GM21529 (cell line): ENCODE results near the gene MAOA.
A peak's percentile ranks its signal among the peaks of the same experiment; 100 is the strongest.
"Not testable (repeated sequence)": the region's sequence is repeated elsewhere in the genome, so short reads cannot be mapped to it uniquely, and the experiment has no call there.

Experiments
- ATAC-seq: cut with Tn5 transposase; IDR thresholded peaks from one replicate; pipeline ENCODE4 v1.9.1; 2021; ENCODE audit not compliant: unreplicated experiment

MAOA gene

DNA sequence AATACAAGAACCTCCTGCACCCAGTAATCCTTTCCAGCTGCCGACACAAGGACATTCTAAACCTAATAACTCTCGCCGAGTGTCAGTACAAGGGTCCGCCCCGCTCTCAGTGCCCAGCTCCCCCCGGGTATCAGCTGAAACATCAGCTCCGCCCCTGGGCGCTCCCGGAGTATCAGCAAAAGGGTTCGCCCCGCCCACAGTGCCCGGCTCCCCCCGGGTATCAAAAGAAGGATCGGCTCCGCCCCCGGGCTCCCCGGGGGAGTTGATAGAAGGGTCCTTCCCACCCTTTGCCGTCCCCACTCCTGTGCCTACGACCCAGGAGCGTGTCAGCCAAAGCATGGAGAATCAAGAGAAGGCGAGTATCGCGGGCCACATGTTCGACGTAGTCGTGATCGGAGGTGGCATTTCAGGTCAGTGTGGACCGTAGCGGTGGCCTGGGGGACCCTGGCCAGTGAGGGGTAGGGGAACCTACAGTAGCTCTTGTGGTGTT lies at the start of gene MAOA:
TSS of gene MAOA (plus strand) at position 295 of the 490 bp plus-strand sequence. CDS start at position 338, 43 bp downstream.
- no peak for ATAC-seq

DNA sequence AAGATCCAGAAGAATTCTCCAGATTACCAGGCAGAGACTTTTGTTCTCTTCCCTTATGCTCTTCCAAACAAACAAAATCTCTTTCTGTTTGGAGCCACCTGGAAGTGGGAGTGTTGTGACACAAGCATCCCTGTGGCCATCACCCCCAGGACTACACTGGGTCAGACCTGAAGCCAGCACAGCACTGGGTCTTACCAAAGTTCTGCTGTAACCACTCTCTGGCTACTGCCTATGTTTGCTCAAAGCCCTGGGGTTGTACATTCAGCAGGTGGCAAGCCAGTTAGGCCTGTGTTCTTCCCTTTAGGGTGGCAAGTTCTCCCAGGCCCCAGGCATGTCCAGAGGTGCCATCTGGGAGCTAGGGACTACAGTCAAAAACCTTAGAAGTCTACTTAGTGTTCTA lies 43.7 kb upstream of the MAOA start:
- ATAC-seq: no peak

DNA sequence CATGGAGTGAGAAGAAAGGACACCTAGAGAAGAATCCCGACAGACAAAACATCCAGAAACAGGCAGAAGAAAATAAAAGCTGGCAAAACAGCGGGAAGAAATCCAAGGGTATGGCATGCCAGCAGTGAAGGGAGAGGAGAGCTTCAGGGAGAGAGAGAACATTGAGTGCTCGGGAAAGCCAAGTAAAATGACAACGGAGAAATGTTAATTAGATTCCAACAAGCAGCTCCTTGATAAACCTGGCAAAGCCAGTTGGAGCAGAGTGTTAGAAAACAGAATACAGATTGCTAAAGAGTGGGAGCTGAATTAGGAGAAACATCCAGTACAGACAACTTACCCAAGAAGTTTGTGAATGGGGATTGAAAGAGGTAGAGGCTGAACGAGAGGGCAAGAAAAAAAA lies 40.4 kb upstream of the MAOA start:
- ATAC-seq: no peak

DNA sequence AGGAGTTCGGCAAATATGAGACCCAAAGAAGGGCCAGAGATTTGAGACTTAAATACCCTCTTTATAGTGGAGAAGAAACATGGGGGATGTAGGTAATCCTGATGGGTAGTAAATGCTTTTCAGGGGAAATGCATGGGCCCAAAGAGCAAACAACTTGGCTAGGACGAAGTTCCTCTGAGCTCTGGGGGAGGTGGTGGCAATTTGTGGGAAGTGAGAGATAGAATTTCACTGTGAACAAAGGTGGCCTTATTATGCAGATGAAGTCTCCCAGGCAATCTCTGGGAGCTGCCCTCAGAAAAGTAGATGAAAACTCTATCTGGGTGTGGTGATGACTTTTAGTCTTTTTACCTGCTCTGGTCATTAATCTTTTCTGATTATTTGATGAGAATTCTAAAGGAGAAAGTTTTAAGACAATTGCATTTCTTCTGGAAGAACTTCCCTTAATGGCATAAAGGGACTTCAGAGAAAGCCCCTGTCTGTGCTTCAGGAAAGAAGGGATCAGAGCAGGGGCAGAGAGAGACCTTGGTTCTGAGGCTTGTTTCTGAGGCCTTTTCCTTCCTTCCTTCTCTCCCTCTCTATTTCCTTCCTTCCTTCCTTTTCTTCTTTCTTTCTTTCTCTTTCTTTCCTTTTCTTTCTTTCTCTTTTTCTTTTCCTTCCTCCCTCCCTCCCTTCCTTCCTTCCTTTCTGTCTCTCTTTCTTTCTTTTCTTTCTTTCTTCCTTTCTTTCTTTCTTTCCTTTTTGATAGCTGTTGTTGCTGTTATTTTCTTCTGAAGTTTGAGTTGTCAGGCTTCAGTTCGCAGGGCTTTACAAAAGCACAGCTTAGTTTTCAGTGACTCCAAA lies 37.5 kb upstream of the MAOA start:
- no peak for ATAC-seq

DNA sequence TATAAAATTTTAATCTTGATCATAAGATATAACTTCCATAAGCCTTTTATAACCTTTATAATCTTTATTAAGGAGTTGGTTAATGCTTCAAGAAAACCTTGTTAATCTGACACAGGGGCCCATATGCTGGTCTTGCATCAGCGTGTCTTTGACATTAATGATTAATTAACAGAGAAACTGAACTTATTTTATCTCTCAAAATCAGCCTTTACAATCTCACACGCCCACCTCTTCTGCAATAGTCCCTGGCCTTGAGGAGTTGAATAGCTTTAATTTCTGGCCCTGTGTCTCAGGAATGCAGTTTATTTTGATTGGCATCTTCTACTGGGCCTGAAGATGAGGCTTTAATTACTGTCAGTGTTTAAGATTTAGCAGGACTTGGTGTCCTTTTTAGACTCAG lies 36.2 kb upstream of the MAOA start:
- ATAC-seq: not testable (repeated sequence)

DNA sequence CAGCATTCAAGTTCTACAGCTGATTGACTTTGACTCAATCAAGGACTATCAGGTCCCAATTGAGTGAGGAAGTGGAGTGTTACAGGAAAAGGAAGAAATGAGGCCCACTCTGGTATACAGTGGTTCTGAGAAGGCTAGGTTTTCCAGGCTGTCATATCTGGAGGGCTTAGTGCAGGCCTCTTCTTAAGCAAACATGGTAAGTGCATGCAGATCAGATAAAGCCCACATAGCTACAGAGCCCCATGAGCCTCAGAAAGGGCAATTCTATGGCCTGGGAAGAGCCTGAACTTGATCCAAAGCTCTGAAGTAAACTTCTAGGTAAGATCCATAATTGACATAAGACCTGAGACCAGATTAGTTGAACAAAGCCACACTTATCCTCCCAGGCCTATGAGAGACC lies 29.0 kb upstream of the MAOA start:
- ATAC-seq: no peak

DNA sequence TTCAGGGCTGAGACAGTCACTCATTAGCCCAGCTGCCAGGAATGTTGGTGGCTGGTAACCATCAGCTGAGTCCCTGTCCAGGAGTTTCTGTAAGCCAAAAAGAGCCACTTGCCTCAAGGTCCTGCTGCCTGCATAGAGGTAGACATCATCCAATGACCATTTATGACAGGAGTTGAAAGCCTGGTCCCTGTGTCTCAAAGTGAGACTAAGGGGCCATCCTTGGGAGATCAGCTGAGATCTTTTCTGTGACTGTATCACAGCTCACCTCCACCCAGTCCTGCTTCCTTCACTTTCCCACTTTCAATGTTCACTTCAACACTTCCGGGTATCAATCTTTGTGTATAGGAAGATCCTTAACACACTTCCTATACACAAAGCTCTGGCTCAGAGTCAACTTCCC lies 28.4 kb upstream of the MAOA start:
- no peak for ATAC-seq

DNA sequence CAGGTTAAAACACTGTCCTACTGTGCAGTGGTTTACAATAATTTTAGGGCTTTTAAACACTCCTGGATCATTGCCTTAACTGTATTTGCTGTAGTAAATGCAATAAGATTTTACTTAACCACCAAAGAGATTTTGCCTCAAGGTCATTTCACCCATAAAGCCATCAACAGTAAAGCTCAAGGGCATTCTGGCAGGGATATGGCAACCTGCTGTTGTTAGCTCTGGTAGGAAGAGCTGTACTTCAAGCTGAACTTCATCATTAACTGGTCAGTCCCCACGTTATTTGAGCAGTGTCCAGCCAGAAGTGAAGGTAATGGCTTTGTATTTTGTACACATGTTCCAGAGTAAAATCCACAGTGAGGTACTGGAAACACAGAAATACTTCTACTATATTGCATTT lies 26.9 kb upstream of the MAOA start:
- no peak for ATAC-seq

DNA sequence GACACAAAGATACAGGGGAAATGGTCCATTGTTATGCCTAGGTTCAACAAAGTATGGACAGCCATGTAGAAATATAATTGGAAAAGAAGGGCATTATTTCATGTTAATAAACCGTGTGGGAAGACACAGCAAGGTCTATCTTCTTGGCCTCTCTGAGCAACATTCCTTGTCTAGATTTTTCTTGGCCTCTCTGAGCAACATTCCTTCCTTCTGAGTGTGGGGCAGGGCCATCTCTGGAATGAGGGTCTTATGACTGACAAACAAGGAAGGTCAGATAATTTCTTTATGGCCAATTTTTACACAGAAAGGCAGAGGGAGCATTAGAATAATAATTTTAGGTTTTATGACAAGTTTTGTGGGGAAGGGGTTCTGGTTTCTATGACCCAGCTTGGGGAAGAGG lies 24.3 kb upstream of the MAOA start:
- ATAC-seq: no peak

DNA sequence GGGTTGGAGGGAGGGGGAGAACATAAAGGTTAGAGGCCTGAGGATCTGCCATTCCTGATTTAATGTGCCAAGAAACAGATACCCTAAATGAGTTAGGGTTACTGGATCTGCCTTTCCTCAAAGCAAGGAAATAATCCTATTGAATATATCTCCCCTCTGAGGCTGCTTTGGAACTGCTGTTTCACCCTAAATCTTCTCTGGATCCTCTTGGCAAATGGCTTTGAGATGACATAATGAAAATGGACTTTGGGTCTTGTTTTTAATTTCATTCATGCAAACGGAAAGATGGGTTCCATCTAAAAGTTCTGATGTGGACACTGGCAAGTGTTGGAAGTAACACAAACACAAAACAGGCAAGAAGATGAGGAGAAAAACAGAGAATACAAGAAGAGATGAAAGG lies 23.0 kb upstream of the MAOA start:
- ATAC-seq: no peak

DNA sequence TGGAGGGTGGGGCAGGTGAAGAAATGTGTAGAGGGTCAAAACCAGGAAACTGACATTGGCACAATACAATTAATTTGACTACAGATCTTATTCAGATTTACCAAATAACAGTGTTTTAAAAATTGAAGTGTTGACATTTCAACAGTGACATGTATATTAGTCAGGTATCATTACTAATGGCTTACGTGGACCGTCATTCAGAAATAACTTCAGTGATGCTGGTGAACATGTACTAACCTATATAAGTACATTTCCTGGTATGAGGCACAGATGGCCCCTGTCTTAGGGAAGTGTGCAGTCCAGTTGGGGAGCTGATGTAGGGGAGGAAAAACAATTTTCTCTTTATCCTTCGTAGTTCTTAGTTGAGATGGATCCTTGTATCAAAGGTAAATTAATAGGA lies 22.3 kb upstream of the MAOA start:
- ATAC-seq: no peak

DNA sequence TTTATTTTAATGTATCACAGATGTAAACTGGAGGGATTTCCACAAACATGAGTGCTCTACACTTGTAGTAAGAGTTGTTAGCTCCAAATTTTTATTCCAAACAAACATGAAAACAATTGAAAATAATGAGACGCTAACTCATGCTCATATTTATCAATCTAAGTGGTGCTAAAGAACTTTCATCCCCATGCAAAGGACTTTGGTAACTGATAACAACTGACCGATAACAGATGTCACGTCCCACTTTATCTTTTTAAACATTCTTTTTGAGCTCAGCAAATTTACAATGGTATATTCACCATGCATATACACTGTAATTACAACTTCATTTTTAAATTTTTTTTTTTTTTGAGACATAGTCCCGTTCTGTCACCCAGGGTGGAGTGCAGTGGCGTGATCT lies 15.6 kb upstream of the MAOA start:
- ATAC-seq: no peak

DNA sequence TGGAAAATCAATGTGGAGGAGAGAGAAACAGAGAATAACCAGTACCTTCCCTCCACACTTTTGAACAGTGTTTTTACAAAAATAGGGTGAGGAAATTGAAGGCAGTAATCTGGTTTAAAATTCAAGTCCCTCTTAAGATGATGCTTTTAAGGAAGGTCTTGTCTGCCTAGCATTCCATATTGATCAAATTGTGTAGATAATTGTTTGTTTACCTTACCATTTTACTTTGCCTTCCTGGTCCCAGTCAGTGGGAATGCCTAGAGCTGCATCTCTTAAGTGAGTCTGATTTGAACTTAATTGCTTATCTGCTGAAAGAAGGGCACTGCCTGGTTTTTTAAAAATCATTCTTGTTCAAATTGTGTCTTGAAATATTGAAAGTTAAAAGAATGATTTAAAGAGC lies 14.4 kb upstream of the MAOA start:
- ATAC-seq: no peak

DNA sequence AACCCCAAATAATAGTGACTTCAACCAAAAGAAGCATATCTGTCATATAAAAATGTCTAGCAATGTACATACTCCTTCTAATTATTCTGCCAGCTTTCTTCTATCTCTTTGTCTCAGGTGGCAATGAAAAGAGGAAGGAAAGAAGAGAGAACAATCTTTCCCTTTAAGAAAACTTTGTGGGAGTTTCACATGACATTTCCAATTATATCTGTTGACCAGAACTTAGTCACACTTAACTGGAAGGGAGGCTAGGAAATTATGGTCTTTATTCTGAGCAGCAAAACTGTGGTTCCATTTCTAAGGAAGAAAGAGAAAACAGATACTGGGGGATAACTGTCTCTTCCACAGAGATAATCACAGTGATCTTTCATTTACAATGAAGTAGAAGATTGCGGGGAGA lies 12.9 kb upstream of the MAOA start:
- ATAC-seq: no peak

DNA sequence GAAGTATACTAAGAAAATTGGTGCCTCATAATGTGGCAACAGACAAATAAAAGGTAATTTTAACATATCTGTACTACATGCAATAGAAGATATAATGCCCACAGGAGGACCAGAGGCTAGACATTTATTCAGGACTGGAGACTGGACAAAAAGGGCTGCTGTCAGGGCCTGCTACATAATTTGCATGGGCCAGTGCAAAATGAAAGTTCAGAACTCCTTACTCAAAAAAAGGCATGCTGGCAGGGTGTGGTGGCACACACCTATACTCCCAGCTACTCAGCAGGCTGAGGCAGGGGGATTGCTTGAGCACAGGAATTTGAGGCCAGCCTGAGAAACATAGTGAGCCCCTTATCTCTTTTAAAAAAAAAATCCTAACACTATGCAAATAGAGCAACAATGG lies 12.4 kb upstream of the MAOA start:
- no peak for ATAC-seq

DNA sequence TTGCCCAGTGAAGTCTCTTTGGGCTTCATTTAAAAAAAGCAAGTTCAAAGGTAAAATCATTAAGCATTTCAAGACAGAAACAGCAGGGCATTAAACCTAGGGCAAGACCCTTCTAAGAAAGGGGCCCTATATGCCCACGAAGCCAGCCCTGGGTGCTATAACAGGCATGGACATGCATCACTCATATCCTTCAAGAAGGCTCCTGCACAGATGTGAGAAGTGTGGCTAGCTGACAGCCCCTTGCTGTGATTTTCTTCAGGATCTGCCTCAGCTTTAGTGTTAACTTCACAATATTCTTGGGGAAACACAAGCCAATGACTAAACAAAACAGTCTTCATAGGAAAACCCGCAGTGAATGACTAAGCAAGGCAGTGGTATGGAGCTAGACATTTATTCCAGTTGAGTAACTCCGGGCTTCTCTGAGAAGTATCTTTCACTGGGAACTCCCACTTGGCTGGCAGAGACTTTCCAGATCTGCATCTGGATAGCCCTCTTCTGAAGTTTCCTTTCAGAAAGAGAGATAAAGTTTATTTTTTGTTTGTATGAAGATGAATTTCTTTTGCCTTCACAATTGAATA lies 11.9 kb upstream of the MAOA start:
- no peak for ATAC-seq

DNA sequence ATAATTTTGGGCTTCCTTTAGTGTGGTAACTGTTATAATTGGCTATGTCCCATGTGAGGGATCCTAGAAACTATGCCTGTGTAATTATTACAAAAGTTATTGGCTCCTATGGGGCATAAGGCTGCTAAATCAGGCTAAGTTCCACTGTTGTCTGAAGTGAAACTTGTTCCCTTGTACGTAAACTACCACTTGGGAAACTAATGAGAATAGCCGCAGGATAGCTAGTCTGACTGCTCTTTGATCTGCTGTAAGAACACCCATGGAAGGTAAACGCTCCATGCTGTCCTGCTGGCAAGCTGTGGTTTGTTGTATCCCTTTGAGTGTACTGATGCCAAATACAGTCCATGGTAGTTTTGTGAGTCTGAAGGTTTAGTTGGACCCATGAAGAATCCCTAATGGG lies 9.3 kb upstream of the MAOA start:
- no peak for ATAC-seq

DNA sequence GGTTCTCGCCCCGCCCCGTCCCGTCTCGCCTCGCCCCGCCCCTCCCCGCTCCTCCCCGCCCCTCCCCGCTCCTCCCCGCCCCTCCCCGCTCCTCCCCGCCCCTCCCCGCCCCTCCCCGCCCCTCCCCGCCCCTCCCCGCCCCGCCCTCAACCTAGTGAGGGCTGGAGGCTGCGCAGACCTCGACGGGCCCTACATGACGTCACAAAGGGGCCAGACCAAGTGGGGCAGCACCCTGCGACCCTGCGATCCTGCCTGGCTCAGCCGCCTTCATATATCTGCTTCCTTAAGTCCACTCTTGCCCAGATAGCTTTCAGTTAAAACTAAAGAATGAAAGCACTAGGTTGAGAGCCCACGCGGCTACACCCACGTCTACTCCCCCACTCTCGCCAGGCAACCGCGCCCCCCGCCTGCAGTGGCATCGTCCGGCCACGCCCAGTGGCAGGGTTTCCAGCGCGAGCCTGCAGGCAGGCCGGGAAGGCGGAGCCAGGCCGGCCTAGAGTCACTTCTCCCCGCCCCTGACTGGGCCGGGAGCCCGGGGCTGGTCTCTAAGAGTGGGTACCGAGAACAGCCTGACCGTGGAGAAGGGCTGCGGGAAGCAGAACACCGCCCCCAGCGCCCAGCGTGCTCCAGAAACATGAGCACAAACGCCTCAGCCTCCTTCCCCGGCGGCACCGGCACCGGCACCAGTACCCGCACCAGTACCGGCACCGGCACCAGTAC lies 1.5 kb upstream of the MAOA start:
- peak; percentile 98 for ATAC-seq

DNA sequence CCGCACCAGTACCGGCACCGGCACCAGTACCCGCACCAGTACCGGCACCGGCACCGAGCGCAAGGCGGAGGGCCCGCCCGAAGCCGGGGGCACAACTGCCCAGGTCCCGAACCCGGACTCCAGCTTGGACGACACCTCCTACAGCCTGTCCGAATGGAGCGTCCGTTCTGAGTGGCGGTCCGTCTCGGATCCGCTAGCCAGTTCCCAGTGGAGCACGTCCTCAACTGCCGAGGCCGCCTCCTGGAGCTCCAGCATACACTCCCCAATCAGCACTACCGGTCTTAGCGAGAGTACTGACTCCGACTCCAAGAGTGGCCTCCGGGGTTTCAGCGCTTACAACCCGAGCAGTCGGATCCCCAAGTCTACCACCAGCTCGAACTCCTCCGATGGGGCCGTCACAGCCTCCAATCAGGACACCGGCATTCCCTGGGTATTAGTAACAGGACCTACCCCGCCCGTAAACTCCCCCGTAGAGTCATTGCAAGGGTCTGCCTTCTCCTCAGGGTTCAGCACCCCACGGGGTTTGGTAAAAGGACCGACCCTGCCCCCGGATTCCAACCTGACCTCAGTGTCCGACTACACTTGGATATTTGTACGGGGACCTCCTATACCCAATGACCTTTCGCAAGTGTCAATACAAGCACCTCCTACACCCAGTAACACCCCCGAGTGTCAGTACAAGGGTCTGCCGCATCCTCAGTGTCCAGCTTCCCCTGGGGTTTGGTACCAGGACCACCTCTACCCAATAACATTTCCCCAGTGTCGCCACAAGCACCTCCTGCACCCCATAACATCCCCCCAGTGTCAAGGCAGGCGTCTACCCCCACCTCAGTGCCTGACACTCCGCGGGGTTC lies 721 bp upstream of the MAOA start:
- no peak for ATAC-seq

DNA sequence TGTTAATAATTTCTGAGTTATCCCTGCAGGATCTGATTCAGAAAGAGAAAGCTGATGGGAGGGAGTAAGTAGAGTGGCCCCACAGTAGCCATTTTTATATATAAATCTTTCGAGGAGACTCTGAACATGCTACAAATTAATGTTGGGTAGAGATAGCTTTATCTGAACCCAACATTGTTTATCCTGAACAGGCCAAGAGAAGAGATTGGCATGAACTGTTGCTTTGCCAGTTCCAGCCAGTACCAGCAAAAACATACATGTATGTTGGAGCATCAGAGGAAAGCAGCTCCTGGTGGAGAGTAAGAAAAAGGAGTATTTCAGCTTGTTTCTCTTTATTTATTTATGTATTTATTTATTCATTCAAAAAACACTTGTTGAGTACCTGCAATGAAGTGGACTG lies 1.6 kb downstream of the MAOA start:
- no peak for ATAC-seq
